NB4 (cell line): Measurements from ENCODE around the gene CYP4F11.
"Not testable (repeated sequence)": the region's sequence is repeated elsewhere in the genome, so short reads cannot be mapped to it uniquely, and the experiment has no call there.

Experiments
- DNase-seq: peaks from one replicate; pipeline ENCODE4 v3.0.0; 2010; ENCODE audit warnings: low read depth
- H3K4me3 ChIP-seq: one replicate; pipeline ENCODE4 v1.5.1; 2011; ENCODE audit warnings: mild to moderate bottlenecking, low read depth, low read length, moderate library complexity
- CTCF ChIP-seq: IDR thresholded peaks from one replicate; pipeline ENCODE4 v1.5.1; 2012; ENCODE audit warnings: low read depth, low read length
- MAX ChIP-seq: IDR thresholded peaks from 2 replicates; pipeline ENCODE4 v1.6.1; 2011; ENCODE audit warnings: low read depth, low read length
- MYC ChIP-seq: IDR thresholded peaks from 2 replicates; pipeline ENCODE4 v1.6.1; 2011; ENCODE audit warnings: low read depth, low read length
- POLR2A ChIP-seq: IDR thresholded peaks from 2 replicates; pipeline ENCODE4 v1.6.1; 2011; ENCODE audit warnings: mild to moderate bottlenecking; ENCODE audit not compliant: insufficient read length; ENCODE audit errors: extremely low read depth

CYP4F11 gene

GRCh38 chr19:15944401-15944800 is 10.1 kb upstream of the CYP4F11 start:
- DNase-seq = no peak
- H3K4me3 ChIP-seq = no peak overlapping the region
- TF ChIP-seq MYC (no peak), CTCF (no peak), MAX (no peak), POLR2A (no peak)

GRCh38 chr19:15937771-15938170 is 3.4 kb upstream of the CYP4F11 start:
- TF ChIP-seq MAX (no peak), MYC (no peak), POLR2A (no peak), CTCF (no peak)
- DNase-seq = no peak
- no peak overlapping the region for H3K4me3 ChIP-seq

GRCh38 chr19:15936950-15937349 is 2.6 kb upstream of the CYP4F11 start:
- DNase-seq = no peak
- TF ChIP-seq MAX (no peak), MYC (no peak), CTCF (no peak), POLR2A (no peak)

GRCh38 chr19:15936173-15936572 is 1.8 kb upstream of the CYP4F11 start:
- DNase-seq = no peak
- no peak for TF ChIP-seq POLR2A
- no peak for TF ChIP-seq MAX
- no peak for TF ChIP-seq MYC
- TF ChIP-seq CTCF = no peak
- no peak overlapping the region for H3K4me3 ChIP-seq

More at GRCh38 chr19:15936950-15937349, 2.6 kb upstream of the CYP4F11 start:
- no peak overlapping the region for H3K4me3 ChIP-seq

- no peak for TF ChIP-seq MAX
- no peak for TF ChIP-seq MYC
- no peak for TF ChIP-seq POLR2A
- TF ChIP-seq CTCF = no peak
- no peak overlapping the region for H3K4me3 ChIP-seq
- DNase-seq = no peak
Observed at GRCh38 chr19:15935167-15935702, 906 bp upstream of the CYP4F11 start.

- DNase-seq = not testable (repeated sequence)
Observed at GRCh38 chr19:15933761-15934331, 483 bp downstream of the CYP4F11 start.

More at GRCh38 chr19:15933761-15934331, 483 bp downstream of the CYP4F11 start:
- H3K4me3 ChIP-seq = not testable (repeated sequence)
